A673 (cell line): Measurements from ENCODE around the gene PPP4C. TPM values are rescaled to one million over a fixed set of nuclear protein-coding genes. Genes with fewer than 3 reads are reported as not detected.

ENCODE experiments used
- BruUV-seq: library from RNA; stranded (reverse); fragments of 400-500 nt; replicated peaks from 2 replicates; lab custom pipeline; 2021; lab: Mats Ljungman, UMichigan
- CTCF ChIA-PET: fragments of 300-600 bp; sonication (Branson Sonifier 250); formaldehyde crosslinking; loops from one replicate; lab custom pipeline; 2022; ENCODE audit warnings: antibody characterized with exemption; lab: Charles Lee
- POLR2A ChIA-PET: fragments of 300-600 bp; sonication (Branson Sonifier 250); formaldehyde crosslinking; loops from one replicate; lab custom pipeline; 2022; ENCODE audit warnings: antibody characterized with exemption; ENCODE audit not compliant: low non-redundant PET; lab: Charles Lee
- DNase-seq: peaks from one replicate; pipeline ENCODE4 v3.0.0-alpha.2; 2015; ENCODE audit warnings: low spot score
- H3K27ac ChIP-seq: fragments of 200-600 bp; sonication (generic); 2 replicates; pipeline ENCODE4 v1.5.1; 2016; ENCODE audit warnings: mixed run types, low read depth, mild to moderate bottlenecking, mixed read lengths, antibody characterized with exemption, low read length; ENCODE audit not compliant: poor library complexity, severe bottlenecking
- H3K27me3 ChIP-seq: fragments of 200-600 bp; sonication (generic); replicated peaks from 2 replicates; pipeline ENCODE4 v1.6.1; 2017; ENCODE audit warnings: mixed run types, low read depth, mild to moderate bottlenecking, mixed read lengths, antibody characterized with exemption, low read length; ENCODE audit not compliant: insufficient read depth, poor library complexity
- H3K36me3 ChIP-seq: fragments of 200-600 bp; sonication (generic); 2 replicates; pipeline ENCODE4 v1.6.1; 2016; ENCODE audit warnings: mixed run types, mild to moderate bottlenecking, mixed read lengths, antibody characterized with exemption, low read length; ENCODE audit not compliant: insufficient read depth, poor library complexity, severe bottlenecking
- H3K4me1 ChIP-seq: fragments of 200-600 bp; sonication (generic); 2 replicates; pipeline ENCODE4 v1.6.1; 2017; ENCODE audit warnings: mixed run types, mild to moderate bottlenecking, mixed read lengths, antibody characterized with exemption, low read length; ENCODE audit not compliant: insufficient read depth, poor library complexity, severe bottlenecking
- H3K4me3 ChIP-seq: fragments of 200-600 bp; sonication (generic); 2 replicates; pipeline ENCODE4 v1.5.1; 2016; ENCODE audit warnings: low read depth, mixed run types, mild to moderate bottlenecking, mixed read lengths, low read length; ENCODE audit not compliant: poor library complexity, severe bottlenecking
- H3K9me3 ChIP-seq: fragments of 200-600 bp; sonication (generic); 2 replicates; pipeline ENCODE4 v1.6.1; 2016; ENCODE audit warnings: mixed run types, low read depth, mild to moderate bottlenecking, mixed read lengths, antibody characterized with exemption, low read length; ENCODE audit not compliant: poor library complexity, severe bottlenecking
- CTCF ChIP-seq: fragments of 300-800, 200-600 bp; sonication (generic); conservative IDR thresholded peaks from 2 replicates; pipeline ENCODE4 v1.5.1; 2017; ENCODE audit warnings: low read depth, mild to moderate bottlenecking, antibody characterized with exemption, low read length, moderate library complexity, mixed read lengths
- EZH2 ChIP-seq: fragments of 200-600 bp; sonication (generic); IDR thresholded peaks from 2 replicates; pipeline ENCODE4 v1.6.1; 2017; ENCODE audit warnings: borderline replicate concordance, low read depth, mild to moderate bottlenecking, mixed read lengths, antibody characterized with exemption, low read length; ENCODE audit not compliant: poor library complexity, severe bottlenecking
- intact Hi-C: fragments of 100-400 bp; cut with micrococcal nuclease; formaldehyde crosslinking; loops from one replicate; pipeline ENCODE4 v1.10.0; 2022; ENCODE audit not compliant: unreplicated experiment
- total RNA-seq: library from RNA; stranded (reverse); gene quantifications from 2 replicates; pipeline ENCODE4 v1.2.3, GENCODE V29; 2021

The PPP4C gene
- total RNA-seq, 1 experiment from 2014 or later: 122 TPM

GRCh38 chr16:30028438-30029076 is 47.2 kb upstream of the PPP4C start:
- no peak overlapping the region for H3K4me3 ChIP-seq
- TF ChIP-seq EZH2 (no peak), CTCF (no peak)
- H3K27ac ChIP-seq: no peak overlapping the region
- ChIA-PET CTCF (no interaction called here), POLR2A (no interaction called here)
- no peak for DNase-seq
- no peaks in the 10 kb centered on the region for H3K9me3 ChIP-seq
- H3K36me3 ChIP-seq: no peaks in the 10 kb centered on the region
- BruUV-seq: no TSS peak
- H3K27me3 ChIP-seq: no peaks in the 10 kb centered on the region
- no peaks in the 10 kb centered on the region for H3K4me1 ChIP-seq
- intact Hi-C loops: no loop called here

- intact Hi-C loops: no loop called here
- no TSS peak for BruUV-seq
- H3K36me3 ChIP-seq: no peaks in the 10 kb centered on the region
- TF ChIP-seq CTCF (no peak), EZH2 (no peak)
- DNase-seq: no peak
- H3K27ac ChIP-seq: no peak overlapping the region
- H3K9me3 ChIP-seq: no peaks in the 10 kb centered on the region
- H3K4me3 ChIP-seq: no peak overlapping the region
- H3K4me1 ChIP-seq: no peaks in the 10 kb centered on the region
- CTCF ChIA-PET: interaction anchor here (0.5 kb wide), 1 partner anchor 329 kb away, joined by 3 read pairs; no protein-coding TSS in a partner anchor
- POLR2A ChIA-PET: no interaction called here
- H3K27me3 ChIP-seq: no peaks in the 10 kb centered on the region
Observed at GRCh38 chr16:30030011-30030685, 45.6 kb upstream of the PPP4C start.

- intact Hi-C loops: no loop called here
- Histone ChIP-seq H3K27ac (no peak within 1 kb of the TSS), H3K27me3 (no peaks in the 10 kb centered on the region), H3K9me3 (no peaks in the 10 kb centered on the region), H3K4me3 (peak within 1 kb of the TSS; percentile 39), H3K4me1 (no peaks in the 10 kb centered on the region), H3K36me3 (no peaks in the 10 kb centered on the region)
- BruUV-seq: no TSS peak
- no peak for TF ChIP-seq CTCF
- TF ChIP-seq EZH2: no peak
- ChIA-PET CTCF (interaction anchor here (0.5 to 1.1 kb wide), 5 partner anchors 22 to 330 kb away, joined by 3 to 5 read pairs (median 3); a partner anchor contains a TSS), POLR2A (interaction anchor here (0.5 kb wide), 1 partner anchor 419 kb away, joined by 4 read pairs; no protein-coding TSS in a partner anchor)
- DNase-seq: no peak
Observed at GRCh38 chr16:30030841-30031413, 44.9 kb upstream of the PPP4C start, which contains the start of gene TLCD3B. TSS of gene TLCD3B (minus strand) at chr16:30031271. CDS start at chr16:30030527, 744 bp downstream.
